WTC11 (cell line): Measurements from ENCODE around the gene AKT2. TPM values are rescaled to one million over a fixed set of nuclear protein-coding genes. Genes with fewer than 3 reads are reported as not detected.

ENCODE experiments used
- ATAC-seq: fragments of 200-7000 bp; cut with Tn5 transposase; 2 replicates; pipeline ENCODE4 v1.10.0; 2021; ENCODE audit warnings: mild to moderate bottlenecking, moderate library complexity
- CTCF ChIA-PET: fragments of 300-600 bp; sonication (Branson Sonifier 250); formaldehyde crosslinking; loops from one replicate; lab custom pipeline; 2021; ENCODE audit warnings: antibody characterized with exemption; lab: Charles Lee
- POLR2A ChIA-PET: fragments of 350-600 bp; sonication (Branson Sonifier 250); formaldehyde crosslinking; loops from one replicate; lab custom pipeline; 2021; ENCODE audit warnings: antibody characterized with exemption; lab: Charles Lee
- DNase-seq: peaks from one replicate; pipeline ENCODE4 v3.0.0; 2021; ENCODE audit warnings: low spot score
- H3K27ac Mint-ChIP-seq: 2 replicates; pipeline ENCODE4 v1.8.0; 2021; ENCODE audit warnings: mixed read lengths
- H3K27me3 Mint-ChIP-seq: 2 replicates; pipeline ENCODE4 v1.8.0; 2021; ENCODE audit warnings: low read depth, mild to moderate bottlenecking, moderate library complexity, mixed read lengths
- H3K36me3 Mint-ChIP-seq: 2 replicates; pipeline ENCODE4 v1.8.0; 2021; ENCODE audit warnings: mixed read lengths
- H3K4me1 Mint-ChIP-seq: 2 replicates; pipeline ENCODE4 v1.8.0; 2022; ENCODE audit warnings: mixed read lengths
- H3K4me3 Mint-ChIP-seq: 2 replicates; pipeline ENCODE4 v1.8.0; 2021; ENCODE audit warnings: mild to moderate bottlenecking, moderate library complexity, mixed read lengths
- H3K9me3 Mint-ChIP-seq: 2 replicates; pipeline ENCODE4 v1.8.0; 2021; ENCODE audit warnings: mixed read lengths
- ATF1 ChIP-seq: sonication (generic); formaldehyde crosslinking; IDR thresholded peaks from 2 replicates; pipeline ENCODE4 v1.8.1; 2023; ENCODE audit warnings: mild to moderate bottlenecking, moderate library complexity, missing genetic modification reagents
- CREB1 ChIP-seq: sonication (generic); formaldehyde crosslinking; IDR thresholded peaks from 2 replicates; pipeline ENCODE4 v1.8.0; 2023; ENCODE audit warnings: mild to moderate bottlenecking, missing genetic modification reagents
- E2F1 ChIP-seq: sonication (generic); formaldehyde crosslinking; IDR thresholded peaks from 2 replicates; pipeline ENCODE4 v1.8.0; 2022; ENCODE audit warnings: mild to moderate bottlenecking, missing genetic modification reagents
- ELF4 ChIP-seq: sonication (generic); formaldehyde crosslinking; IDR thresholded peaks from 2 replicates; pipeline ENCODE4 v1.8.1; 2022; ENCODE audit warnings: low read depth, mild to moderate bottlenecking, moderate library complexity, missing genetic modification reagents
- ERG ChIP-seq: fragments of 250-450 bp; sonication (Bioruptor Pico); IDR thresholded peaks from 2 replicates; pipeline ENCODE4 v1.8.0; 2021; ENCODE audit warnings: mild to moderate bottlenecking
- ESRRA ChIP-seq: sonication (generic); formaldehyde crosslinking; IDR thresholded peaks from 2 replicates; pipeline ENCODE4 v1.8.1; 2022; ENCODE audit warnings: mild to moderate bottlenecking, missing genetic modification reagents, borderline replicate concordance
- FOXJ3 ChIP-seq: sonication (generic); formaldehyde crosslinking; IDR thresholded peaks from 2 replicates; pipeline ENCODE4 v1.9.0; 2021; ENCODE audit warnings: missing genetic modification reagents, mild to moderate bottlenecking, borderline replicate concordance
- FOXK1 ChIP-seq: sonication (generic); formaldehyde crosslinking; IDR thresholded peaks from 2 replicates; pipeline ENCODE4 v1.8.0; 2022; ENCODE audit warnings: mild to moderate bottlenecking, moderate library complexity, missing genetic modification reagents
- HMGA2 ChIP-seq: fragments of 250-450 bp; sonication (Bioruptor Pico); IDR thresholded peaks from 2 replicates; pipeline ENCODE4 v1.4.0; 2021; ENCODE audit warnings: mild to moderate bottlenecking, moderate library complexity
- IRF2 ChIP-seq: sonication (generic); formaldehyde crosslinking; IDR thresholded peaks from 2 replicates; pipeline ENCODE4 v1.8.0; 2022; ENCODE audit warnings: low read depth, missing genetic modification reagents, borderline replicate concordance
- KAT7 ChIP-seq: sonication (generic); formaldehyde crosslinking; IDR thresholded peaks from 2 replicates; pipeline ENCODE4 v1.8.1; 2023; ENCODE audit warnings: missing genetic modification reagents, mild to moderate bottlenecking, borderline replicate concordance
- MLX ChIP-seq: sonication (generic); formaldehyde crosslinking; IDR thresholded peaks from 2 replicates; pipeline ENCODE4 v1.8.1; 2023; ENCODE audit warnings: mild to moderate bottlenecking, missing genetic modification reagents, moderate library complexity
- MYBL2 ChIP-seq: sonication (generic); formaldehyde crosslinking; IDR thresholded peaks from 2 replicates; pipeline ENCODE4 v1.8.1; 2023; ENCODE audit warnings: mild to moderate bottlenecking, moderate library complexity, missing genetic modification reagents
- NR2C2 ChIP-seq: sonication (generic); formaldehyde crosslinking; IDR thresholded peaks from 2 replicates; pipeline ENCODE4 v1.8.0; 2022; ENCODE audit warnings: mild to moderate bottlenecking, missing genetic modification reagents
- PRDM15 ChIP-seq: sonication (generic); formaldehyde crosslinking; IDR thresholded peaks from 2 replicates; pipeline ENCODE4 v1.8.0; 2022; ENCODE audit warnings: missing genetic modification reagents
- PRRX2 ChIP-seq: fragments of 250-450 bp; sonication (Bioruptor Pico); IDR thresholded peaks from 2 replicates; pipeline ENCODE4 v1.8.0; 2021; ENCODE audit warnings: mild to moderate bottlenecking
- SOX15 ChIP-seq: fragments of 250-450 bp; sonication (Bioruptor Pico); IDR thresholded peaks from 2 replicates; pipeline ENCODE4 v1.9.0; 2021; ENCODE audit warnings: mild to moderate bottlenecking
- ZNF121 ChIP-seq: sonication (generic); formaldehyde crosslinking; IDR thresholded peaks from 2 replicates; pipeline ENCODE4 v1.8.0; 2023; ENCODE audit warnings: missing genetic modification reagents
- ZNF219 ChIP-seq: sonication (generic); formaldehyde crosslinking; IDR thresholded peaks from 2 replicates; pipeline ENCODE4 v1.8.0; 2023; ENCODE audit warnings: missing genetic modification reagents, mild to moderate bottlenecking, borderline replicate concordance
- ZSCAN18 ChIP-seq: fragments of 250-450 bp; sonication (Bioruptor Pico); IDR thresholded peaks from 2 replicates; pipeline ENCODE4 v2.1.2; 2022; ENCODE audit warnings: mild to moderate bottlenecking, moderate library complexity
- total RNA-seq: library from RNA; stranded (reverse); gene quantifications from 3 replicates; pipeline ENCODE4 v1.2.3, GENCODE V29; 2021

The AKT2 gene
- total RNA-seq, 1 experiment from 2014 or later: 156 TPM

GRCh38 chr19:40263440-40264313, 21.5 kb downstream of the AKT2 start:
- H3K4me1 Mint-ChIP-seq: peaks cover 13% of the 10 kb centered on the region

GRCh38 chr19:40262422-40262821, 22.7 kb downstream of the AKT2 start:
- Mint-ChIP-seq H3K4me3 (no peak overlapping the region), H3K27ac (no peak overlapping the region), H3K4me1 (peaks cover 7% of the 10 kb centered on the region), H3K9me3 (no peaks in the 10 kb centered on the region), H3K27me3 (no peaks in the 10 kb centered on the region), H3K36me3 (peaks cover 15% of the 10 kb centered on the region; the same call in 1 of the 2 replicates)
- CTCF ChIA-PET: interaction anchor here (1.3 kb wide), 1 partner anchor 10 kb away, joined by 3 read pairs; no protein-coding TSS in a partner anchor
- POLR2A ChIA-PET: no interaction called here
- TF ChIP-seq PRRX2 (CRISPR knock-in tag): no peak
- TF ChIP-seq MLX (CRISPR knock-in tag): no peak
- TF ChIP-seq KAT7 (CRISPR knock-in tag): no peak
- no peak for ATAC-seq
- DNase-seq: no peak

More at GRCh38 chr19:40263440-40264313, 21.5 kb downstream of the AKT2 start:
- ChIA-PET CTCF (interaction anchor here (1.3 kb wide), 1 partner anchor 11 kb away, joined by 3 read pairs; no protein-coding TSS in a partner anchor), POLR2A (no interaction called here)
- TF ChIP-seq ELF4: no peak
- TF ChIP-seq ERG (CRISPR knock-in tag): no peak
- no peak for TF ChIP-seq NR2C2 (CRISPR knock-in tag)
- no peak for TF ChIP-seq ZNF121 (CRISPR knock-in tag)
- TF ChIP-seq E2F1 (CRISPR knock-in tag): no peak
- TF ChIP-seq FOXJ3 (CRISPR knock-in tag): no peak
- no peak for TF ChIP-seq FOXK1 (CRISPR knock-in tag)
- TF ChIP-seq ZSCAN18: no peak
- no peak for TF ChIP-seq ESRRA
- no peaks in the 10 kb centered on the region for H3K9me3 Mint-ChIP-seq
- no peak overlapping the region for H3K27ac Mint-ChIP-seq
- ATAC-seq (no peak; the same call in 1 of the 2 replicates), DNase-seq (no peak)
- no peaks in the 10 kb centered on the region for H3K27me3 Mint-ChIP-seq
- no peak overlapping the region for H3K4me3 Mint-ChIP-seq
- H3K36me3 Mint-ChIP-seq: peaks cover 15% of the 10 kb centered on the region; the same call in 1 of the 2 replicates

GRCh38 chr19:40261631-40262030, 23.5 kb downstream of the AKT2 start:
- ATAC-seq (no peak), DNase-seq (no peak)
- no peak overlapping the region for H3K4me3 Mint-ChIP-seq
- H3K36me3 Mint-ChIP-seq: peaks cover 15% of the 10 kb centered on the region; the same call in 1 of the 2 replicates
- no peak overlapping the region for H3K27ac Mint-ChIP-seq
- H3K9me3 Mint-ChIP-seq: no peaks in the 10 kb centered on the region
- CTCF ChIA-PET: no interaction called here
- H3K27me3 Mint-ChIP-seq: no peaks in the 10 kb centered on the region
- 0 out of 2 replicates have a peak, but pooled peaks cover 3% of the 10 kb centered on the region for H3K4me1 Mint-ChIP-seq
- POLR2A ChIA-PET: no interaction called here
- TF ChIP-seq HMGA2 (CRISPR knock-in tag) (no peak), ATF1 (CRISPR knock-in tag) (no peak), ZNF121 (CRISPR knock-in tag) (no peak), PRDM15 (CRISPR knock-in tag) (no peak), CREB1 (CRISPR knock-in tag) (no peak), MYBL2 (no peak), ZNF219 (no peak), SOX15 (CRISPR knock-in tag) (no peak), FOXK1 (CRISPR knock-in tag) (no peak), IRF2 (no peak), E2F1 (CRISPR knock-in tag) (no peak)
